Measurements from ENCODE around the gene ZDHHC5. TPM values are rescaled to one million over a fixed set of nuclear protein-coding genes. Genes with fewer than 3 reads are reported as not detected.

The ZDHHC5 gene
- total and polyA plus RNA-seq, 2 of the 13 experiments (the other 11 are each of a cell fraction or from before 2014, with no cell fraction given), result 26.6 to 34.0 TPM

GRCh38 chr11:57657194-57658022 is 10.5 kb upstream of the ZDHHC5 start, which contains the start of gene CLP1 (continued):
- peak; percentile 93; the same call in 1 of the 2 replicates for TF ChIP-seq ZNF747 (CRISPR knock-in tag; IDR thresholded peaks at IDR 0.05; ENCODE audit: borderline replicate concordance)
- TF ChIP-seq GATAD2A (CRISPR knock-in tag; IDR thresholded peaks at IDR 0.05), result no peak; the same call in 1 of the 2 replicates
- TF ChIP-seq TCF7 (IDR thresholded peaks at IDR 0.05; ENCODE audit: low read depth), result no peak
- TF ChIP-seq ZFP41 (CRISPR knock-in tag; IDR thresholded peaks at IDR 0.05; ENCODE audit: borderline replicate concordance), result peak; percentile 32; the same call in 1 of the 2 replicates
- TF ChIP-seq ZNF512 (CRISPR knock-in tag; IDR thresholded peaks at IDR 0.05), result no peak
- no peak for TF ChIP-seq CBX5 (CRISPR knock-in tag; IDR thresholded peaks at IDR 0.05; ENCODE audit: borderline replicate concordance)
- TF ChIP-seq SALL1 (CRISPR knock-in tag; IDR thresholded peaks at IDR 0.05), result peak; percentile 89
- TF ChIP-seq MED13 (CRISPR knock-in tag; IDR thresholded peaks at IDR 0.05), result 0 out of 2 replicates have a peak, but pooled peaks have one; percentile 38
- TF ChIP-seq HOXA7 (CRISPR knock-in tag; IDR thresholded peaks at IDR 0.05), result no peak
- TF ChIP-seq ETV5 (CRISPR knock-in tag; IDR thresholded peaks at IDR 0.05; ENCODE audit: borderline replicate concordance), result peak; percentile 60; the same call in 1 of the 2 replicates
- no peak for TF ChIP-seq EZH2 (conservative IDR thresholded peaks at IDR 0.05; ENCODE audit: low read depth, low read length)
- no peak for TF ChIP-seq NFIC (IDR thresholded peaks at IDR 0.05; ENCODE audit: low read length)
- TF ChIP-seq KDM5B (CRISPR knock-in tag; IDR thresholded peaks at IDR 0.05; ENCODE audit: borderline replicate concordance), result peak; percentile 74
- no peak for TF ChIP-seq ZNF530 (CRISPR knock-in tag; IDR thresholded peaks at IDR 0.05; ENCODE audit: low read depth)
- TF ChIP-seq IRF2 (CRISPR knock-in tag; IDR thresholded peaks at IDR 0.05), result peak; percentile 98
- TF ChIP-seq DRAP1 (CRISPR knock-in tag; IDR thresholded peaks at IDR 0.05), result peak; percentile 77
- peak; percentile 51; the same call in 1 of the 2 replicates for TF ChIP-seq ZNF263 (CRISPR knock-in tag; IDR thresholded peaks at IDR 0.05)
- no peak for TF ChIP-seq ZNF615 (CRISPR knock-in tag; IDR thresholded peaks at IDR 0.05; ENCODE audit: borderline replicate concordance)
- no peak for TF ChIP-seq RORA (CRISPR knock-in tag; IDR thresholded peaks at IDR 0.05)
- peak; percentile 72 for TF ChIP-seq NFYC (CRISPR knock-in tag; IDR thresholded peaks at IDR 0.05)
- no peak for TF ChIP-seq FLYWCH1 (CRISPR knock-in tag; IDR thresholded peaks at IDR 0.05)
- peak; percentile 99 for TF ChIP-seq HINFP (CRISPR knock-in tag; IDR thresholded peaks at IDR 0.05; ENCODE audit: low read depth)
- no peak for TF ChIP-seq AGO1 (IDR thresholded peaks at IDR 0.05; ENCODE audit: low read depth, low read length, poor library complexity, severe bottlenecking)
- TF ChIP-seq SMAD1 (CRISPR knock-in tag; IDR thresholded peaks at IDR 0.05; ENCODE audit: borderline replicate concordance, low read depth), result no peak
- peak; percentile 82 for TF ChIP-seq BORCS8-MEF2B (CRISPR knock-in tag; IDR thresholded peaks at IDR 0.05)
- TF ChIP-seq PHF21A (CRISPR knock-in tag; IDR thresholded peaks at IDR 0.05), result peak; percentile 77; the same call in 1 of the 2 replicates
- TF ChIP-seq ZMAT3 (CRISPR knock-in tag; conservative IDR thresholded peaks at IDR 0.05), result peak; percentile 71; the same call in 1 of the 2 replicates
- no peak for TF ChIP-seq ZNF761 (CRISPR knock-in tag; conservative IDR thresholded peaks at IDR 0.05)
- no peak for TF ChIP-seq ZNF225 (CRISPR knock-in tag; IDR thresholded peaks at IDR 0.05)
